ENCODE data around the gene TCF4.

- TF ChIP-seq MXI1 (IDR thresholded peaks at IDR 0.05; ENCODE audit: low read depth, low read length) (no peak), EZH2phosphoT487 (IDR thresholded peaks at IDR 0.05; ENCODE audit: borderline replicate concordance, low read depth) (no peak), REST (IDR thresholded peaks at IDR 0.05; ENCODE audit: low read depth, low read length) (no peak), CTCF (IDR thresholded peaks at IDR 0.05) (no peak)
Measured at GRCh38 chr18:55396267-55396905, 191.6 kb downstream of the TCF4 start.
